ENCODE measurements around the gene RAB43.

- no peak for TF ChIP-seq CTCF (conservative IDR thresholded peaks at IDR 0.05; ENCODE audit: low read depth, low read length)
- no peak for TF ChIP-seq EZH2phosphoT487 (IDR thresholded peaks at IDR 0.05; ENCODE audit: borderline replicate concordance, low read length)
- no peak for TF ChIP-seq EZH2 (IDR thresholded peaks at IDR 0.05; ENCODE audit: low read length, unreplicated experiment)
Observed at GRCh38 chr3:129054605-129055104, 66.9 kb downstream of the RAB43 start.

Measured in PC-3 (cell line).